ENCODE data around the gene RAG1.
"Not testable (repeated sequence)": the region's sequence is repeated elsewhere in the genome, so short reads cannot be mapped to it uniquely, and the experiment has no call there.

The RAG1 gene
- 2.5 to 2.7 reads per million in 2 donors for total RNA-seq

- no peak for DNase-seq
These were observed at the start of gene RAG1 for GRCh38 chr11:36567694-36568093. Gene RAG1 (plus strand): TSS chr11:36568007. CDS start chr11:36573305, 5,298 bp downstream.

DNA sequence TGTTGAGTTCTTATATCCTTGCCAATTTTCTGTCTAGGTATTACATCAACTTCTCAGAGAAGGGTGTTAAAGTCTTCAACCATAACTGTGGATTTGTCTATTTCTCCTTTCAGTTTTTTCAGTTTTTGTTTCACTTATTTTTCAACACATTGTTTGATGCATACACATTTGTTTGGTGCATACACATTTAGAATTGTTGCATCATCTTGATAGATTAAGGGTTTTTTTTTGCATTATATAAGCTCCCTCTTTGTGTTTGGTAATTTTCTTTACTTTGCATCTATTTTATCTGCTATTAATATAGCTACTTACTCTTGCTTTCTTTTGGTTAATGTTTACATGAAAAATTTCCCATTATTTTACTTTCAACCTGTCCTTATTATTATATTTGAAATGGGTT lies 37.0 kb upstream of the RAG1 start:
- no peak for DNase-seq

DNA sequence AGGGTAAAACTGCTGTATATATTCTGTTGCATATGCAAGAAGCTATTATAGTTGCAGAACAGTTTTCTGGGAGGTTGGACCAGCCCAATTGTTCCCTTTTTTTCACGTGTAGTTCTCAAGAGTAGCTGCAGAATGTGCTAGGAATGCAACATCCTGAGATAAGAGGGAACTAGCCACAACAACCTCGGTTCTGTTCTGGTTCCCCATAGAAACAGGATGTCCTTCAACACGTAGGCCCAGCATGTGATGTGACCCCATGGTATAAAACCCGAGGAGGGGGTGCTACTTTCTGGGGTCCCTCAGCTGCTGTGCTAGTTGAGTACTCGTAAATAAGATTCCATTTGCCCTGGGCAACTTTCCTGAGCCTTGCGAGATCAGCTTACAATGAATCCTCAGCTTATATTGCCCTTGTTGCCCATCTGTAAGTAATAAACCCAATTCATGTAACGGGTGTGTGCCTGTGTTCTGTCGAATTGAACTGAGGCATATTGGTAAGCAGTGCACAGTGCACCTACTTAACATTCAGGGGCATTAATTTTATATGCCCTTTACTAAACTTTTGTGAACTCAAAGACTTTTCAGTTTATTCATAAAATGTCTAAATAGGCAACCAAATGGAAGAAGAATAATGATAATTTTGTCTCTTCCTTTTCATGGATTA lies 34.7 kb upstream of the RAG1 start:
- DNase-seq: no peak

- no peak for DNase-seq
These were observed 33.4 kb upstream of the RAG1 start for GRCh38 chr11:36534276-36534840.

DNA sequence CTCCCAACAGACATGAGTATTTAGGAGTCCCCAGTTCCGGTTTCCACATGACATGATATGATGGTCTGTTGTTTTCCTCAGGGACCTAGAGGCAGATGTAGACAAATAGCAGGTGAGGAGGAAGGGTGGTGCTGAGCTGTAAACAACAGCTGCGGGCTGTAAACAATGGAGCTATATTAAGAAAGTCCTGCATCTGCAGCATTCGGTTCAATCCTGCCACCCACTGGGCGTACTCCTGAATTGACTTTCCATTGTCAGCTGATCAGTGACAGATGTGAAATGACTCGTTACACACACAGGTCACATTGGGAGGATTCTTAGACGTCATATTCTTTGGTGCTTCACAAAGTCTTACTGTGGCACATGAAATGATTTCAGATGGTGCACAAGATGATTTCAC lies 26.8 kb upstream of the RAG1 start:
- DNase-seq: no peak

GRCh38 chr11:36550385-36551115 lies 17.3 kb upstream of the RAG1 start:
- DNase-seq: no peak

DNA sequence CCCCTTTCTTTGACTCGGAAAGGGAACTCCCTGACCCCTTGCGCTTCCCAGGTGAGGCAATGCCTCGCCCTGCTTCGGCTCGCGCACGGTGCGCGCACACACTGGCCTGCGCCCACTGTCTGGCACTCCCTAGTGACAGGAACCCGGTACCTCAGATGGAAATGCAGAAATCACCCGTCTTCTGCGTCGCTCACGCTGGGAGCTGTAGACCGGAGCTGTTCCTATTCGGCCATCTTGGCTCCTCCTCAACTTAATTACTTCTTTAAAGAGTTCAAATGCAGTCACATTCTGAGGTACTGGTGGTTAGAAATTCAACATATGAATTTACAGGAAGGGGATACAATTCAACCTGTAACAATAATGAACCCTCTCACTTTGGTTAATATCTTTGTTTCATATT lies 10.4 kb upstream of the RAG1 start:
- not testable (repeated sequence) for DNase-seq

GRCh38 chr11:36557991-36558390 lies 9.8 kb upstream of the RAG1 start:
- DNase-seq: no peak

DNA sequence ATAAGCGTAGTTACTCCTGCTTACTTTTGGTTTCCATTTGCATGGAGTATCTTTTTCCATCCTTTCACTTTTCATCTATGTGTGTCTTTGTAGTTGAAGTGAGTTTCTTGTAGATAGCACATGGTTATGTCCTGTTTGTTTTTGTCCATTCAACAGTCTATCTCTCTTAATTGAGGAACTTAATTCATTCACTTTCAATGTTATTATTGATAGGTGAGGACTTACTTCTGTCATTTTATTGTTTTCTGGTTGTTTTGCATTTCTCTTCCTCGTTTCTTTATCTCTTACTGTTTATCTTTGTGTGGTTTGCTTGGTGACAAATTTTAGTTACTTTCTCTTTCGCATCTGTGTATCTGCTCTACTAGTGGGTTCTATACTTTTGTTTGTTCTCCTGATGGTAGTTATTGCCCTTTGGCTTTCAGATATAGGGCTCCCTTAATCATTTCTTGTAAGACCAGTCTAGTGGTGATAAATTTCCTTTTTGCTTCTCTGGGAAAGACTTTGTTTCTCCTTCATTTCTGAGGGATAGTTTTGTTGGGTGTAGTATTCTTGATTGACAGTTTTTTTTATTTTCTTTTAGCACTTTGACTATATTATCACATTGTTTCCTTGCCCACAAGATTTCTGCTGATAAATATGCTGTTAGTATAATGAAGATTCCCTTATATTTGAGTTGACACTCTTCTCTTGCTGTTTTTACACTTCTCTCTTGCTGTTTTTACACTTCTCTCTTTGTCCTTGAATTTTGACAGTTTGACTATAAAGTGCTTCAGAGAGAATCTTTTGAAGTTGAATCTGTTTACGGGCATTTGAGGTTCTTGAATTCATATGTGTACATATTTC lies 9.0 kb upstream of the RAG1 start:
- DNase-seq: no peak

GRCh38 chr11:36564376-36565030 lies 3.3 kb upstream of the RAG1 start:
- DNase-seq: no peak

DNA sequence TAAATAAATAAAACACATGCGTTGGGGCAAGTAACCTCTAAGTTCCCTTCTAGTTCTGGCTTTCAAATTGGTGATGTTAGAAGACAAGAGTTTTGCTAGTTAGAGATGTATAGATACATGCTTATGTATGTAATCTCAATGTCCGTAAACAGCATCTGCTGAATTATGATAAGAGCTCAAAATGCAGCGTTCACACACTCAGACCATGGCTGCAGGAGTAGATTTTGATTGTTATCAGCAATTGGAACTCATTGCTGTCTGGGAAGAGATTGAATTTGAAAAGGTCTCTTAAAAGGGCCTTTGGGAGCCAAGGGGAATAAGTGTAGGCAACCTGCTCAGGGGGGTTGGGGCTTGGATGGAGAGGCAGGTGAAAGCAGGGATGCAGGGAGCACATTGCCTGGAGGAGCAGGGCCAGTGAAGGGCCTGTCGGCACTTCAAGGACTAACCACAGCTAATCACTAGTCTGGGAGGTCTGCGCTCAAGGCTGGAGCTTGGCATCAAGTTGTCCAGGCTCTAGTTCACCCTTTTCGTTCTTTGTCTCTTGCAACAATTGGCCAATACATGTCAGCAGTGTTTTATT lies 2.7 kb upstream of the RAG1 start:
- no peak for DNase-seq

DNA sequence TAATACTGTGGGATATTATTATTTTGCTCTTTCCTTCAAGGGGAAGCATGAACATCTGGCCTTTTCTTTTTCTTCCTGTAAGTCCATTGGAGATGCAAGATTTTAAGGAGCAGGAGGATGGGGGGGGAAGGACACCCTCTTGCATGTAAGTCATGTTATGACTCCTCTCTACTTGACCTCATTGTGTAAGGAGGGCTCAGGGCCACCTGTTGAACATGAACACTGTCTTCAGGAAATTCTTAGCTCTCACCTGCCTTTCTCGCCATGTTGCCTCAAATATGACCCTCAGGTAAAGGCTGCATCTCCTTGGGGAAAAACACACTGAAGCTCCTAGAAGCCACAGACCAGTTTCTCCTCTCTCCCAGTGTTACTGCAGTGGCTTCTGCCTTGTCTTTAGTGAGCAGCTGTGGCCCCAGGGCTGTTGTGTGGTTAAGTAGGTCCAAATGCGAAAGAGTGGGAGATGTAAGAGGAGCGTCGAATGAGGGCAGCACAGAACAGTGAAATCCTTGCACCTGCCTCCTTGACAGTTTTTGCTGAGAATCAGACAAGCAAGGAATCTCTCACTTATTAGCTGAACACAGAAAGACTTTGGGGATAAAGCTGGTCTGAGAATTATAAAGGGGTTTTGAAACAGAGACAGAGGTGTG lies 1.3 kb upstream of the RAG1 start:
- no peak for DNase-seq

- DNase-seq: no peak
These were observed 1.3 kb downstream of the RAG1 start for GRCh38 chr11:36569095-36569494.

DNA sequence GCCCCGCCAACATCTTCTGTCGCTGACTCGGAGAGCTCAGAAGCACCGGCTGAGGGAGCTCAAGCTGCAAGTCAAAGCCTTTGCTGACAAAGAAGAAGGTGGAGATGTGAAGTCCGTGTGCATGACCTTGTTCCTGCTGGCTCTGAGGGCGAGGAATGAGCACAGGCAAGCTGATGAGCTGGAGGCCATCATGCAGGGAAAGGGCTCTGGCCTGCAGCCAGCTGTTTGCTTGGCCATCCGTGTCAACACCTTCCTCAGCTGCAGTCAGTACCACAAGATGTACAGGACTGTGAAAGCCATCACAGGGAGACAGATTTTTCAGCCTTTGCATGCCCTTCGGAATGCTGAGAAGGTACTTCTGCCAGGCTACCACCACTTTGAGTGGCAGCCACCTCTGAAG lies 6.7 kb downstream of the RAG1 start:
- DNase-seq: no peak

- DNase-seq: no peak
These were observed 9.6 kb downstream of the RAG1 start for GRCh38 chr11:36577373-36577772.

DNA sequence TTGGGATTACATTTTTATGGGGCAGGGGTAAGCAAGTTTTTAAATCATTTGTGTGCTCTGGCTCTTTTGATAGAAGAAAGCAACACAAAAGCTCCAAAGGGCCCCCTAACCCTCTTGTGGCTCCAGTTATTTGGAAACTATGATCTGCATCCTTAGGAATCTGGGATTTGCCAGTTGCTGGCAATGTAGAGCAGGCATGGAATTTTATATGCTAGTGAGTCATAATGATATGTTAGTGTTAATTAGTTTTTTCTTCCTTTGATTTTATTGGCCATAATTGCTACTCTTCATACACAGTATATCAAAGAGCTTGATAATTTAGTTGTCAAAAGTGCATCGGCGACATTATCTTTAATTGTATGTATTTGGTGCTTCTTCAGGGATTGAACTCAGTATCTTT lies 10.1 kb downstream of the RAG1 start:
- DNase-seq: no peak

DNA sequence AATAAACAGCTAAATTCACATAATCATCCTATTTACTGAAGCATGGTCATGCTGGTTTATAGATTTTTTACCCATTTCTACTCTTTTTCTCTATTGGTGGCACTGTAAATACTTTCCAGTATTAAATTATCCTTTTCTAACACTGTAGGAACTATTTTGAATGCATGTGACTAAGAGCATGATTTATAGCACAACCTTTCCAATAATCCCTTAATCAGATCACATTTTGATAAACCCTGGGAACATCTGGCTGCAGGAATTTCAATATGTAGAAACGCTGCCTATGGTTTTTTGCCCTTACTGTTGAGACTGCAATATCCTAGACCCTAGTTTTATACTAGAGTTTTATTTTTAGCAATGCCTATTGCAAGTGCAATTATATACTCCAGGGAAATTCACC lies 10.7 kb downstream of the RAG1 start:
- no peak for DNase-seq

- no peak for DNase-seq
These were observed 13.7 kb downstream of the RAG1 start for GRCh38 chr11:36581536-36581935.

GRCh38 chr11:36583667-36584066 lies 15.9 kb downstream of the RAG1 start:
- no peak for DNase-seq

DNA sequence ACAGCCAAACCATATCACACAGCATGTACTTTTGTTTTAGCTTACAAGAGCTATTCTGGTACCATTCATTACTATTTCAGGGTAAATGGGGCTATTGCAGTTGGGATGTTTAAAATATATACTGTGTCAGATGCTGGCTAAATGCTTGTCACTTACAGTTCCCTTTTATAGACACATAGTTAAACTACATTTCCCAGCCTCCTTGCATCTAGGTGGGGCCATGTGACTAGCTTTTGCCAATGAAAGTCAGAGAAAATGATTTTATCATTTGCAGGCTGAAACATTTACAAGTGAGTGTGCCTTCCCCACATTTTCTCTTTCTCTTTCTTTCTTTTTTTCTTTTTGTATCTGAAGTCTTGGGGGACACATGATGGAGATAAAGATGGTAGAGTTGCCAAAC lies 18.7 kb downstream of the RAG1 start:
- no peak for DNase-seq

- DNase-seq: no peak
These were observed 20.3 kb downstream of the RAG1 start for GRCh38 chr11:36588099-36588498.

DNA sequence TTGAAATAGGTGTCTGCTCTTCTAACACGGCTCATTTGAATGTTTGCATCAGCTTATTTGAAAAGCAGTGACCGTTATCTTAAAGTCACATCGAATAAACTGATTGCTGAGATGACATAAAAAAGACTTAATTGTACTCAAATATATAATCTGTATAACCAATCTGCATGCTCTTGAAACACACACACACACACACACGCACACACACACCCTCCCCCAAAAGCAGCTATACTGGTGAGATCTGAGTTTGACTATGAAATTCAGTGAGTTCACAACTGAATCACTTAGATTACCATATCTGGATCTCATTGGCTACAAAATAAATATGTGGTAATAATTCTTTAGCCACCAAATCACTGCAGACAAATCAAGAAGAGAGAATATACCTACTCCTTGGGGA lies 22.7 kb downstream of the RAG1 start:
- DNase-seq: no peak
